NT2/D1 (cell line): ENCODE results near the gene NFYA.

Experiments used
- SUZ12 ChIP-seq: IDR thresholded peaks from 2 replicates; pipeline ENCODE4 v1.6.1; 2011; ENCODE audit not compliant: insufficient read length, insufficient read depth; ENCODE audit errors: extremely low read depth
- YY1 ChIP-seq: IDR thresholded peaks from 2 replicates; pipeline ENCODE4 v1.6.1; 2011; ENCODE audit not compliant: insufficient read length, insufficient read depth
- ZNF274 ChIP-seq: IDR thresholded peaks from 2 replicates; pipeline ENCODE4 v1.6.1; 2011; ENCODE audit warnings: mild to moderate bottlenecking, low read depth, low read length

DNA sequence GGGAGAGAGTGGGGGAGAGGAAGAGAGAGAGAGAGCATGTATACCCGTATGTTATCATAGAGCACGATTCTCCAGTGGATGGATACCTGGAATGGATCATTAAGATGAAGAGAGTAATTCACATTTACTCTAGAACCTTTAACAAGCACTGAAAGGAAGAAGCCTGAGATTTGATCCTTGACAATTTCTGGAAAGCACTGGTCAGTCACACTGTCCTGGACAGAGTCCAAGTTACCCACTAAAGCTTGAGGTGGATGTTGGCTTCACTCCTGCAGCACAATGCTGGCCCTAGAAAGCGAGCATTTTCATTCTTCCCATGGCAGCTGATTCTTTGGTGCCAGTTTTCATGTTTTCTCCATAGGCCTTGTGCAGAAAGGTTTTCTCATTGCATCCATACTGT, 25.6 kb downstream of the NFYA start:
- TF ChIP-seq ZNF274 (no peak), SUZ12 (no peak), YY1 (no peak)
